H1 (cell line): ENCODE measurements around the gene TRPV4. TPM values are rescaled to one million over a fixed set of nuclear protein-coding genes. Genes with fewer than 3 reads are reported as not detected.

Source experiments
- RAD21 ChIP-seq, 2 experiments: IDR thresholded peaks in 1 of 2; conservative IDR thresholded peaks in 1 of 2; 2 replicates each; pipeline ENCODE4 v1.6.1; 2011; ENCODE audit warnings: low read depth in 2 of 2, low read length in 2 of 2, improper control_type of control experiment in 1 of 2, inconsistent platforms in 1 of 2, mild to moderate bottlenecking in 1 of 2, moderate library complexity in 1 of 2
- TAF1 ChIP-seq: IDR thresholded peaks from 2 replicates; pipeline ENCODE4 v1.6.1; 2011; ENCODE audit warnings: mild to moderate bottlenecking, low read depth, low read length
- TBP ChIP-seq: IDR thresholded peaks from 2 replicates; pipeline ENCODE4 v1.6.1; 2011; ENCODE audit warnings: low read depth, low read length, improper control_type of control experiment
- polyA plus RNA-seq, 7 experiments: library from polyadenylated mRNA; depleted of rRNA in 3 of 7; stranded (reverse) in 5 of 7; unstranded in 2 of 7; fragments of >200 nt in 5 of 7; fragments of 200-250 nt in 2 of 7; gene quantifications; 1 replicate in 5 of 7; 2 replicates in 1 of 7; 4 replicates in 1 of 7; pipeline versions ENCODE4 v1.2.1 to v1.2.3, GENCODE V29; 2011 to 2013; ENCODE audit warnings: missing spikeins in 2 of 7, mixed read lengths in 2 of 7
- total RNA-seq: library from RNA; stranded (reverse); fragmentation: NEBNext Ultra II Directional; extraction: Animal tissue kit (Norgen Biotek cat#: 25700); gene quantifications from 2 replicates; pipeline ENCODE4 v1.2.1, GENCODE V29; 2021

The TRPV4 gene
- total and polyA plus RNA-seq, 2 of the 8 experiments (the other 6 are each of a cell fraction or from before 2014, with no cell fraction given): 2.1 to 6.2 TPM

DNA sequence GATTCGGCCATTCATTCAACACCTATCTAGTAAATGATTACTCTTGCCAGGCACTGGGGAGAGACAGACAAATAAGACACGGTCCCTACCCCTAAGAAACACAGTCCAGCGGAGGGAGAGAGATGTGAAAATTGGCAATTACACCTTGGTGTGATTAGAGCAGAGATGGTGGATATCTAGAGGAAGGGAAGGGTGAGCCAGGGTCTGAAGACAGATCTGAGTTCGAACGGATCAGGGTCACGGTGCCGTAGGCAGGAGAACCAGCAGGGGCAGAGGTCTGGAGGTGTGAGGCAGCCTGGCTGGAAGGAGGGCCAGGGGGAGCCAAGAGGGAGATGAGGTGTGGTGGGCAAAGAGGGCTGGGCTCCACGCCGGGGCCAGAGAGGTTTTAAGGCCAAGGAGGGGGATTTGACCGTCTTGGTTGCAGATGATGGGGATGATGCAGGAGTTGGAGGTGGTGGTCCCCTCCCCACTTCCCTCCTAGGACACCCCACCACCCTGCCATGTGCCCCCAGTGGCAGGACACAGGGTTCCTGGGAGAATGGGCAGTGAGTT lies 92.4 kb downstream of the TRPV4 start (continued):
- TF ChIP-seq TBP: no peak
- no peak for TF ChIP-seq RAD21 (IDR thresholded peaks at IDR 0.05 in 1 of 2, conservative IDR thresholded peaks at IDR 0.05 in 1 of 2; ENCODE audit: low read depth in 2 of 2, low read length in 2 of 2)
- TF ChIP-seq TAF1: no peak
- TF ChIP-seq, all 59 proteins: peak for 0
